NT2/D1 (cell line): ENCODE data around the gene LGALS9.
A peak's percentile ranks its signal among the peaks of the same experiment; 100 is the strongest.

Experiments
- DNase-seq: peaks from one replicate; pipeline ENCODE4 v3.0.0-alpha.2; 2011; ENCODE audit warnings: low read depth, low spot score
- H3K27me3 ChIP-seq: 2 replicates; pipeline ENCODE4 v1.6.0; 2011; ENCODE audit warnings: mild to moderate bottlenecking; ENCODE audit not compliant: insufficient read length, insufficient read depth
- H3K36me3 ChIP-seq: 2 replicates; pipeline ENCODE4 v1.6.1; 2011; ENCODE audit warnings: mild to moderate bottlenecking, low read length, mixed read lengths; ENCODE audit not compliant: insufficient read depth, insufficient read length
- H3K4me1 ChIP-seq: 2 replicates; pipeline ENCODE4 v1.5.1; 2011; ENCODE audit not compliant: insufficient read depth, insufficient read length
- H3K4me3 ChIP-seq: 2 replicates; pipeline ENCODE4 v1.5.1; 2011; ENCODE audit warnings: low read depth; ENCODE audit not compliant: insufficient read length
- H3K9ac ChIP-seq: 2 replicates; pipeline ENCODE4 v1.6.0; 2011; ENCODE audit warnings: low read depth; ENCODE audit not compliant: insufficient read length
- H3K9me3 ChIP-seq: 2 replicates; pipeline ENCODE4 v1.5.1; 2011; ENCODE audit warnings: mild to moderate bottlenecking, low read length; ENCODE audit not compliant: insufficient read depth
- SUZ12 ChIP-seq: IDR thresholded peaks from 2 replicates; pipeline ENCODE4 v1.6.1; 2011; ENCODE audit not compliant: insufficient read length, insufficient read depth; ENCODE audit errors: extremely low read depth
- YY1 ChIP-seq: IDR thresholded peaks from 2 replicates; pipeline ENCODE4 v1.6.1; 2011; ENCODE audit not compliant: insufficient read length, insufficient read depth
- ZNF274 ChIP-seq: IDR thresholded peaks from 2 replicates; pipeline ENCODE4 v1.6.1; 2011; ENCODE audit warnings: mild to moderate bottlenecking, low read depth, low read length

LGALS9 gene

GRCh38 chr17:27597783-27598320, 33.1 kb upstream of the LGALS9 start:
- H3K9ac ChIP-seq = no peak overlapping the region

GRCh38 chr17:27598337-27599050, 32.5 kb upstream of the LGALS9 start:
- no peaks in the 10 kb centered on the region for H3K27me3 ChIP-seq
- no peak overlapping the region for H3K4me3 ChIP-seq
- H3K9ac ChIP-seq = no peak overlapping the region
- no peak for DNase-seq
- no peak for TF ChIP-seq YY1
- TF ChIP-seq ZNF274 = no peak
- TF ChIP-seq SUZ12 = no peak
- H3K36me3 ChIP-seq = peaks cover 62% of the 10 kb centered on the region
- H3K9me3 ChIP-seq = no peaks in the 10 kb centered on the region; the same call in 1 of the 2 replicates
- H3K4me1 ChIP-seq = peaks cover 10% of the 10 kb centered on the region

More at GRCh38 chr17:27597783-27598320, 33.1 kb upstream of the LGALS9 start:
- Histone ChIP-seq H3K4me3 (no peak overlapping the region), H3K9me3 (no peaks in the 10 kb centered on the region; the same call in 1 of the 2 replicates), H3K27me3 (no peaks in the 10 kb centered on the region), H3K4me1 (peaks cover 5% of the 10 kb centered on the region), H3K36me3 (peaks cover 67% of the 10 kb centered on the region)
- TF ChIP-seq YY1 = no peak
- no peak for TF ChIP-seq SUZ12
- TF ChIP-seq ZNF274 = no peak
- DNase-seq = no peak

DNA sequence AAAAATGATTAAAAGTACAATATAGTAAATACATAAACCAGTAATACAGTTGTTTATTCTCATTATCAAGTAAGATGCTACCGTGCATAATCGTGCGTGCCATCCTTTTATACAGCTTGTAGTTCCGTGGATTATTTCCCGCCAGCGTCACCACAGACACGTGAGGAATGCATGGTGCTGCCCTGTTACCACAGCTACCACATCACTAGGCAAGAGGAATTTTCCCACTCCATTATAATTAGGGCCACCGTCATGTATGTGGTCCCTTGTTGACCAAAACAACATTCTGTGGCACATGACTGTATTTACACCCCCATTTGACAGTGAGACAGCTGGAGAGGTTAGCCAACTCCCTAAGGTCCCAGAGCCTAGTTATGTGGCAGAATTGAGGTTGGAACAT, 30.5 kb upstream of the LGALS9 start:
- no peak overlapping the region for H3K9ac ChIP-seq
- H3K36me3 ChIP-seq = peaks cover 66% of the 10 kb centered on the region
- no peaks in the 10 kb centered on the region for H3K27me3 ChIP-seq
- no peak for DNase-seq
- H3K4me1 ChIP-seq = peaks cover 10% of the 10 kb centered on the region
- H3K4me3 ChIP-seq = no peak overlapping the region
- no peaks in the 10 kb centered on the region; the same call in 1 of the 2 replicates for H3K9me3 ChIP-seq
- no peak for TF ChIP-seq SUZ12
- no peak for TF ChIP-seq YY1
- no peak for TF ChIP-seq ZNF274

GRCh38 chr17:27601069-27601974, 29.7 kb upstream of the LGALS9 start:
- Histone ChIP-seq H3K4me3 (no peak overlapping the region), H3K36me3 (peaks cover 67% of the 10 kb centered on the region), H3K27me3 (no peaks in the 10 kb centered on the region), H3K9ac (no peak overlapping the region), H3K9me3 (no peaks in the 10 kb centered on the region; the same call in 1 of the 2 replicates), H3K4me1 (peaks cover 10% of the 10 kb centered on the region)
- DNase-seq = peak; percentile 48
- TF ChIP-seq YY1 (no peak), SUZ12 (no peak), ZNF274 (no peak)

DNA sequence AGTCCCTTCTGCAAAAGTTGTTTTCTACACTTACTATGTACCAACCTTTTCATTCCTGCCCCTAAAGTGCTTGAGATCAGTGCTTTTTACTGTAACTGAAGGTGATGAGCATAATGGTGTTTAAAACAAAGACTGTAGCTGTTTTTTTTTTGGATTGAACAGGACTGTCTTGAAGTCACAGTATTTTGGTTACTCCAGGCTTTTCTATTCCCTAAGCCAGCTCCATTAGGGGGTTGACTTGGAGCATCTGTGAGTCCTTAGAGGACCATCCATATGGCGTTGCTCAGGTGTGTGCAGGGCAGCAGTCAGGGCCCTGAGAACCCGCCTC, 29.0 kb upstream of the LGALS9 start:
- peaks cover 10% of the 10 kb centered on the region for H3K4me1 ChIP-seq
- H3K9me3 ChIP-seq = no peaks in the 10 kb centered on the region; the same call in 1 of the 2 replicates
- H3K9ac ChIP-seq = no peak overlapping the region
- no peak for DNase-seq
- TF ChIP-seq SUZ12 (no peak), YY1 (no peak), ZNF274 (no peak)
- no peak overlapping the region for H3K4me3 ChIP-seq
- H3K36me3 ChIP-seq = peaks cover 66% of the 10 kb centered on the region
- H3K27me3 ChIP-seq = no peaks in the 10 kb centered on the region

- Histone ChIP-seq H3K4me1 (peaks cover 10% of the 10 kb centered on the region), H3K27me3 (no peaks in the 10 kb centered on the region), H3K4me3 (no peak overlapping the region), H3K36me3 (peaks cover 67% of the 10 kb centered on the region), H3K9me3 (no peaks in the 10 kb centered on the region; the same call in 1 of the 2 replicates), H3K9ac (no peak overlapping the region)
- peak; percentile 47 for DNase-seq
- no peak for TF ChIP-seq ZNF274
- TF ChIP-seq YY1 = no peak
- TF ChIP-seq SUZ12 = no peak
Observed at GRCh38 chr17:27602721-27603420, 28.1 kb upstream of the LGALS9 start.

DNA sequence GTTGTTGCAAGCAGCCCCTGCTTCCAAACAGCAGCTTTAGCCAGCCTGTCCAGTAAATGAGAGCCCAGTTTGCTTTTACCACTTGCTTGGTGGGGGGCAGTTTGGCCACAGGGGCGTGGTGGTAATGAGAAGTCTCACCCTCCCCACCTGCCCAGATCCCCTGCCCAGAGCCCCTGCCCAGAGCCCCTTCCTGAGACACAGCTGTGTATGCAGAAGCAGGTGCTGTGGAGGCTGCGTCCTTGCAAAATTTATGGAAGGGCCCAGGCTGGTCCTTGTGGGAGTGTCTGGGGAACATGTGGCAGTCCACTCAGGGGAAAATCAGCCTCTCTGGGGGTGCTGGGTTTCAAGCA, 27.6 kb upstream of the LGALS9 start:
- peaks cover 67% of the 10 kb centered on the region for H3K36me3 ChIP-seq
- H3K4me3 ChIP-seq = no peak overlapping the region
- no peaks in the 10 kb centered on the region for H3K27me3 ChIP-seq
- H3K4me1 ChIP-seq = peaks cover 10% of the 10 kb centered on the region
- TF ChIP-seq SUZ12 (no peak), ZNF274 (no peak), YY1 (no peak)
- H3K9ac ChIP-seq = no peak overlapping the region
- no peak for DNase-seq
- H3K9me3 ChIP-seq = no peaks in the 10 kb centered on the region; the same call in 1 of the 2 replicates
